NCI-H187 (cell line): ENCODE data around the gene ZNF208.
"Not testable (repeated sequence)": the region's sequence is repeated elsewhere in the genome, so short reads cannot be mapped to it uniquely, and the experiment has no call there.

ENCODE experiments used
- DNase-seq, 2 experiments: peaks; one replicate each; lab custom pipeline; 2025; lab: John Stamatoyannopoulos, UW

Gene ZNF208

GRCh38 chr19:21884786-21885185 lies 126.0 kb downstream of the ZNF208 start:
- DNase-seq = not testable (repeated sequence)

GRCh38 chr19:21883516-21883915 lies 127.2 kb downstream of the ZNF208 start:
- no peak for DNase-seq
